BLaER1 (cell line): ENCODE results near the gene EHD3.

Source experiments
- H3K27ac ChIP-seq: shearing (Covaris generic); formaldehyde crosslinking; 2 replicates; pipeline ENCODE4 v1.8.1; 2022
- H3K27me3 ChIP-seq: shearing (Covaris generic); formaldehyde crosslinking; 2 replicates; pipeline ENCODE4 v1.8.1; 2022
- H3K36me3 ChIP-seq: shearing (Covaris generic); formaldehyde crosslinking; 2 replicates; pipeline ENCODE4 v1.8.1; 2022
- H3K4me1 ChIP-seq: shearing (Covaris generic); formaldehyde crosslinking; 2 replicates; pipeline ENCODE4 v1.8.1; 2022
- H3K4me2 ChIP-seq: shearing (Covaris generic); formaldehyde crosslinking; 2 replicates; pipeline ENCODE4 v1.8.1; 2022
- H3K4me3 ChIP-seq: shearing (Covaris generic); formaldehyde crosslinking; 2 replicates; pipeline ENCODE4 v1.8.1; 2022
- H3K9ac ChIP-seq: shearing (Covaris generic); formaldehyde crosslinking; 2 replicates; pipeline ENCODE4 v1.8.1; 2022
- H3K9me3 ChIP-seq: shearing (Covaris generic); formaldehyde crosslinking; 2 replicates; pipeline ENCODE4 v1.8.1; 2022
- H4K20me1 ChIP-seq: shearing (Covaris generic); formaldehyde crosslinking; 2 replicates; pipeline ENCODE4 v1.8.1; 2022
- Cebpa-rat ChIP-seq: shearing (Covaris generic); IDR thresholded peaks from 2 replicates; pipeline ENCODE4 v1.8.1; 2022

The EHD3 gene

DNA sequence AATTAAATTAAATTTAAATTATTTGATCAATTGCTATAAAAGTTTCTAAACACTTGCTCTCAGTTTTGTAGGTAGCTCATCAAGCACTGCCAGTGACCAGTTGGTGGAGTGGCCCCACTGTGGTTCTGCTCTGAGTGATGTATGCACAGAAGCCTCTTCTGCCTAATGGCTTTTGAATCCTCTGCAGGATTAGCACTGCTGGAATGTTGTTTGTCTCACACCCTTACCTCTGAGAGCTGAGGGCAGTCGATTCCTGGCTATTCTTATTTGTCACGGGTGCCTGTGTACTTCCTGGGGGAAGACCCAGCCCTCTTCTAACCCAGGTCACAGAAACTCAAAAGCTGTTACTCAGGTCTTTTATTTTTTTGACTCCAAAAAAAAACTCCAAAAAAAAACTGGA is 26.2 kb upstream of the EHD3 start:
- Histone ChIP-seq H3K4me2 (peak overlapping the region; percentile 3; the same call in 1 of the 2 replicates), H3K27me3 (no peaks in the 10 kb centered on the region), H4K20me1 (no peaks in the 10 kb centered on the region), H3K27ac (no peak overlapping the region), H3K4me1 (peaks cover 17% of the 10 kb centered on the region), H3K9ac (no peak overlapping the region), H3K9me3 (no peaks in the 10 kb centered on the region), H3K36me3 (no peaks in the 10 kb centered on the region), H3K4me3 (no peak overlapping the region)
- no peak for TF ChIP-seq Cebpa-rat

DNA sequence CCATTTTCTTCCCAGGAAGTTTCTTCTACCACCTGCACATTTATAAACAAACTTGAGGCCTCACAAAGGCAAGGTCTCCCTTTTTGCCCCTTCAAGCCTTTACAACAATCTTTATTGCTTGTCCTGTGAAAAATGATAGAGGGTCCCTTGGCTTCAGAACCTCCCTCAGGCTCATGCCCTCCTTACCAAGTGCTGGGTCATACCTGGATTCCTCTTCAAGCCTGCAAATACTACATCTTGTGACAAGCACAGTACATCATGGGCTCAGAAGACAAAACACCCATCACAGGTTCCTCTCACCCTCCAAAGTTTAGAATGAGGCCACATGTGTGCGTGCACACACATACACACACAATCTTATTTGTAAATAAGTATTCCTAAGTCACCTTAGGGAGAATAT is 25.7 kb upstream of the EHD3 start:
- H4K20me1 ChIP-seq = no peaks in the 10 kb centered on the region
- no peaks in the 10 kb centered on the region for H3K9me3 ChIP-seq
- H3K36me3 ChIP-seq = no peaks in the 10 kb centered on the region
- no peak for TF ChIP-seq Cebpa-rat
- H3K27me3 ChIP-seq = no peaks in the 10 kb centered on the region
- H3K9ac ChIP-seq = no peak overlapping the region
- no peak overlapping the region for H3K27ac ChIP-seq
- H3K4me1 ChIP-seq = peaks cover 21% of the 10 kb centered on the region
- H3K4me2 ChIP-seq = peak overlapping the region; percentile 3; the same call in 1 of the 2 replicates
- H3K4me3 ChIP-seq = no peak overlapping the region

DNA sequence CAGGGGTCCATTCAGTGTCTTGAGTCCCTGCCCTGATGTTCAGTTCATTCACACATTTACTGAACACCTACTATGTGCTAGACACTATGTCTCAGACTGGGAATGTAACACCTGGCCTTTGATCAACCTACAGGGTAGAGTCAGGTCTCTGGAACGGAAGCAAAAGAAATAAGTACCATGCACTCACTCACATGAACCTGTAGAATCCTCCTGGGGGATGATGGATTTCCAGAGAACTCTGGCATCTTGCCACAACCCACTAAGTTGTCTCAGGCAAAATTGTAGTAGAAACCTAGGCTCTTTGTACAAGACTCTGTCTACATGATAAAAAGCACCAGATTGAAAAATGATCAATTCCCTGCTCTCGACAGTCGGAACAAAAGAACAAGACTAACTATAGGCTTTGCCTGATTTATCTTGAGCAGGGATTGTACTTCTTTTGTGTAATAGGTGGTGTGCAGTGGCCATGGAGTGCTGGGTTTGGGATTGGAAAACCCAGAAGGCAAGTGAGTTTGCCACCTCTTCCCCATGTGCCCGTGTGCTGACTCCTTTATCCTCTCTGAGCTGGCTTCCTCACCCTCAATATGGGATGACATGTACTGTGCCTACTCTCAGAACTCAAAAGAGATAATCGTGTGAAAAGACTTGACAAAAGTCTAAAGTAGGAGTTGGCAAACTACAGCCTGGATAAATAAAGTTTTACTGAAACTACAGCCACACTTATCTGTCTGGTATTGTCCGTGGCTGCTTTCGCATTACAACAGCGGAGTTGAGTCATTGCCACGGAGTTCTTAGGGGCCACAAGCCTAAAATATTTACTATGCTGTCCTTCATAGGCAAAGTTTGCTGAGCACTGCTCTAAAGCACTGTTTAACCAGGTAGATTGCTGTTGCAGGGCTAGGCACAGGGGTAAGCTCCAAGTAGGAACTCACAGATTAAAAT is 21.0 kb upstream of the EHD3 start:
- peak overlapping the region; percentile 82 for H3K27ac ChIP-seq
- no peak overlapping the region for H3K9ac ChIP-seq
- no peaks in the 10 kb centered on the region for H3K9me3 ChIP-seq
- H3K36me3 ChIP-seq = no peaks in the 10 kb centered on the region
- peaks cover 64% of the 10 kb centered on the region for H3K4me1 ChIP-seq
- no peaks in the 10 kb centered on the region for H3K27me3 ChIP-seq
- no peaks in the 10 kb centered on the region for H4K20me1 ChIP-seq
- no peak for TF ChIP-seq Cebpa-rat
- H3K4me2 ChIP-seq = peak overlapping the region; percentile 85
- no peak overlapping the region for H3K4me3 ChIP-seq

DNA sequence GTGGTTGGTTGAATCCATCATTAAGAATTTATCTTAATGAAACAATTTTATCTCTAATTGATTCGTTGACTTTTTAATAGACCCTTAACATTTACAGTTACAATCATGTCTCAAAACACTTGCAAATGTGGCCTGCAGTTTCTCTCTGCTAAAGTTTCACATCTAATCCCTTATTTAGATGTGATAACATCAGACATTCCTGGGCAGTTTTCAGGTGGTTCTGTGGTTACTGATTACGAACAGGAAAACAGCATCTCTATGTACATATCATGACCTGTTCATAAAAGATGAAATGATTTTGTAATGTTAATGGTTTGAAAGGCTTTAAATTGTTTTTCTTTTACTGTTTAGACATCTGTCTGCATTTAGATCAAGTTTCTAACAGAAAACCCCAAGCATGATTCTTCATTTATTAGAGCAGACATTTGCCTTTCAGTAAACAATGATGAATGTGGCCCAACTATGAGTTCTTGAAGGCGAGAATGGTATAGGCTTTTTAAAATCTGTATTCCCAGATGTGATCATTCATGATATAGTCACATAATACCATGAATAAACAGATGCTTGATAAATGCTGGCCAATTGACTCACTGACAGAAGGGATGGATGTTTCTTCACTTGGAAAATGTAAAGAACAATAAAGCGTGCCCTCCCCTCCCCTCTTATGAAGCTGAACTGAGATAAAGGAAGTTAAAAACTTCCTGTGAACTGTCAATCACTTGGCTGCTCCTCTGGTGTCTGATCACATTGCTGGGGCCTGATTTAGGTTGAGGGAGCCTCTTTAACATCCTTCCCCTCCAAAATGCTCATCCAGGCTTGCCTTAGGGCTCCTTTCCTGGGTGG is 20.1 kb upstream of the EHD3 start:
- H4K20me1 ChIP-seq = no peaks in the 10 kb centered on the region
- peak overlapping the region; percentile 82 for H3K27ac ChIP-seq
- H3K4me2 ChIP-seq = peak overlapping the region; percentile 85
- peak overlapping the region; percentile 31; the same call in 1 of the 2 replicates for H3K4me3 ChIP-seq
- H3K36me3 ChIP-seq = no peaks in the 10 kb centered on the region
- H3K9ac ChIP-seq = peak overlapping the region; percentile 18; the same call in 1 of the 2 replicates
- no peak for TF ChIP-seq Cebpa-rat
- peaks cover 66% of the 10 kb centered on the region for H3K4me1 ChIP-seq
- no peaks in the 10 kb centered on the region for H3K27me3 ChIP-seq
- H3K9me3 ChIP-seq = no peaks in the 10 kb centered on the region

DNA sequence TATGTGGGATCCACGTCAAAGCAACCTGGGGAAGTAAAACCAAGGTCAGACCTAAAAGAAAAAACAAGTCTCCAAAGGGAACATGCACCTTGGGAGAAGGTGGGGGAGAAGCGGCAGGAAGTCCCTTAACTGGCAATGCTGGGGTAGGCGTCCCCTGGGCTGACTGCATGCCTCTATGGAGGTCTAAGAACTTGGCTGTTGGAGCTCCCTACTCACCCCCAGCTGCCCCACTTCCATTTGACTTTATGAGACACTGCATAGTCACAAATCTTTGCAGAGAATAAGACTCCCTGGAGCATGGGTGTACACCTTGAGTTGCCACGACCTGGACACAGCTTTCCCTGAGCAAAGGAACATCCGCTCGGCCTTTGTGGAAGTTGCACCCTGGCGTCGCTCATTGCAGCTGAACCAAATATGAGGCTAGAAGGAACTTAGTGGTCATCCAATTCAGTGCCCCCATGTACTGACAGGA is 19.5 kb upstream of the EHD3 start:
- peak overlapping the region; percentile 85 for H3K4me2 ChIP-seq
- peak overlapping the region; percentile 82 for H3K27ac ChIP-seq
- peaks cover 73% of the 10 kb centered on the region for H3K4me1 ChIP-seq

DNA sequence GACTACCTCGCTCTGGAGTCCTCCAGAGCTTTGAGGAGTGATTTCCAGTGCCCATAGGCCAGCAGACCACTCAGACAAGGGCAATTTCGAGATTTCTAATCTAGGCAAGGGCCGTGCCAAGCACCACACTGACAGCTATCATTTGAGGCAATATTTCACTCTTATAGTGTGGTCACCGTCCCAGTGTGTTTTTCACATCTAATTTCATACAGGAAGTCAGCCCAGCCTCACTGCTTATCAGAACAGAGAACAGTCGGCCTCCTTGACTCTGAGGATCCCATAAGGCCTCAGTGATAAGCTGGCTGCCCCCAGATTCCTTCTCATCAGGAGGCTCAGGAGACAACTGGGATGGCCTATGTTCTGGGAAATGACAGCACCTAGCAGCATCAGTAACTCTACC is 17.2 kb upstream of the EHD3 start:
- Histone ChIP-seq H3K27ac (peak overlapping the region; percentile 90), H3K4me1 (peaks cover 94% of the 10 kb centered on the region), H3K4me2 (peak overlapping the region; percentile 86), H3K36me3 (no peaks in the 10 kb centered on the region), H3K9me3 (no peaks in the 10 kb centered on the region), H3K4me3 (no peak overlapping the region), H4K20me1 (no peaks in the 10 kb centered on the region), H3K9ac (no peak overlapping the region; the same call in 1 of the 2 replicates), H3K27me3 (no peaks in the 10 kb centered on the region)
- no peak for TF ChIP-seq Cebpa-rat

More for the DNA sequence above, 19.5 kb upstream of the EHD3 start:
- Histone ChIP-seq H3K9ac (peak overlapping the region; percentile 18), H3K36me3 (no peaks in the 10 kb centered on the region), H3K27me3 (no peaks in the 10 kb centered on the region), H3K4me3 (peak overlapping the region; percentile 31; the same call in 1 of the 2 replicates), H3K9me3 (no peaks in the 10 kb centered on the region), H4K20me1 (no peaks in the 10 kb centered on the region)
- TF ChIP-seq Cebpa-rat = no peak

DNA sequence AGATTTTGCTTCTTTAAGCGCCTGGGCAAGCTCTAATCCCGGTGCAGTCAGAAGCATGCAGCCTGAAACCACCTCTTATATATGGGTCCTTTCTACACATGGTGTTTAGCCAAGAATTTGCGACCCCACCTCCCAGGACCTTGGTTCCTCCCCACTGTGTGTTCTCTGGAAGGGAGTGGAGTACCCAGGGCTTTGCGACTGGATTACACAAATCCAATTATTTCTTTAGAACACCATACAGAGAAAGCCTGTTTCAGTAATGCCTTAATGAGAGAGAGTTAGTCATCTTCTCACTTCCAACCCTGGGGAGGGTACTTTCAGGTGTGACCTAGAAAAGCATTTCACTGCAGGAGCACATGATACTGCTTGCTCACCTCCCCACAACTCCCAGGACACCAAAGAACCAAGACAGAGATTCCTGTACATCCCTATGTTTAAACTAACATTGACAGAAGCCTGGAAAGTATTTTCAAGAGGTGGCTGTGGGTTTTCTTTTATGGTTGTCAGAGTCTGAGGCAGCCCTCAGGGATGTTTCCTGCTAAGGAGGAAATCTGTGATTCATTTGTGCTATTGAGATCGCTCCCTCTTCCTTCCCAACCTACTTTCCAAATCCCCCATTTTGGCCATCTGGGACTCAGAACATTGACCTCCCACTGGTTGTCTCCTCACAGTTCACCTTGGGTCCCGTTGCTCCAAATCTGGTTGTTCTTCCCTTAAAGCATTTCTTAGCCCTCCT is 16.3 kb upstream of the EHD3 start, which contains the start of gene CAPN14:
Gene CAPN14, minus strand, starts transcription at position 51 of the 736 bp plus-strand sequence. CDS start 12,068 bp downstream, outside the sequence.
- Histone ChIP-seq H3K4me1 (peaks cover 98% of the 10 kb centered on the region), H3K9ac (no peak within 1 kb of the TSS; the same call in 1 of the 2 replicates), H3K36me3 (no peaks in the 10 kb centered on the region), H3K4me2 (peak within 1 kb of the TSS; percentile 86), H3K9me3 (no peaks in the 10 kb centered on the region), H3K27me3 (no peaks in the 10 kb centered on the region), H3K4me3 (no peak within 1 kb of the TSS), H3K27ac (peak within 1 kb of the TSS; percentile 90), H4K20me1 (no peaks in the 10 kb centered on the region)
- no peak for TF ChIP-seq Cebpa-rat

DNA sequence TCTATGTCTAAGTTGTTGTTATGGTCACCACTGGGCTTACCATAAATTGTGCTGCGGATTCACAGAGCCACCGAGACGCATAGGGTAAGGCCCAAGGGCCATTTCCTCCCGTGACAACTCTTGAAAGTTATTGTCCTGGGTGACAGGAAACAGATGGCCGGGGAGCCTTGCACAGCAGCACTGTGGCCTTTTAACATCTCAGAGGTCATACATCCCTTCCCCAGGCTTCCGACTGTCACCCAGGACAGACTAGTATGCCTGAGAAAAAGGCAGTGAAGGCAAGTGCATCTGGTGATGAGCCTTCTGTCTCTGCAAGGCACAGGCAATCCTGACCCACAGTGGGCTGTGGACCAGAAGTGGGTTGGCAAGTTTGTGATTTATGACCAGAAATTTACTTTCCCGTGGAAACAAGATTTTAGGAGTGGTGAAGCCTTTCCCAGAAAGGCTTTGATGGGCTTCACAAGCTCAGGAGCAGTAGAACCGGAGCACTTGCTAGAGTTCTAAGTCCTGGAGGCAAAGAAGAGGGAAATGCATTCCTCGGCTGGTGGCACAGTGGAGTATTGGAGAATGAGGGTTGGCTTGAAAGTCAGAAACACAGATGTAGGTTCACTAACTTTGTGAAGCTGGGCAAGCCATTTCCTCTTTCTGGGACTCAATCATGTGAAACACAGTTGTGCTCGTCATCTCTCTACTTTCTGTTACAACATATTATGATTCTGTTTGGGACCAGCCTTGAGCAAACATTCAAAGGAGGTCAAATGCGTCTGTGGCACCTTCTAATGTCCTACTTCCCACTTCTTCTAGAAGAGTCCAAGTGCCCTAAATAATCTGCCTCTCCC is 14.6 kb upstream of the EHD3 start:
- Histone ChIP-seq H3K27me3 (no peaks in the 10 kb centered on the region), H3K4me2 (peak overlapping the region; percentile 86), H3K4me3 (peak overlapping the region; percentile 27; the same call in 1 of the 2 replicates), H3K27ac (peak overlapping the region; percentile 90), H3K36me3 (no peaks in the 10 kb centered on the region), H3K9ac (peak overlapping the region; percentile 72), H3K9me3 (no peaks in the 10 kb centered on the region), H4K20me1 (no peaks in the 10 kb centered on the region), H3K4me1 (peaks cover 98% of the 10 kb centered on the region)
- TF ChIP-seq Cebpa-rat = no peak
